HG03175 (cell line): ENCODE measurements around the gene RND2.

Source experiments
- ATAC-seq: cut with Tn5 transposase; IDR thresholded peaks from one replicate; pipeline ENCODE4 v1.9.1; 2021; ENCODE audit warnings: mild to moderate bottlenecking, moderate library complexity; ENCODE audit not compliant: unreplicated experiment

RND2 gene

DNA sequence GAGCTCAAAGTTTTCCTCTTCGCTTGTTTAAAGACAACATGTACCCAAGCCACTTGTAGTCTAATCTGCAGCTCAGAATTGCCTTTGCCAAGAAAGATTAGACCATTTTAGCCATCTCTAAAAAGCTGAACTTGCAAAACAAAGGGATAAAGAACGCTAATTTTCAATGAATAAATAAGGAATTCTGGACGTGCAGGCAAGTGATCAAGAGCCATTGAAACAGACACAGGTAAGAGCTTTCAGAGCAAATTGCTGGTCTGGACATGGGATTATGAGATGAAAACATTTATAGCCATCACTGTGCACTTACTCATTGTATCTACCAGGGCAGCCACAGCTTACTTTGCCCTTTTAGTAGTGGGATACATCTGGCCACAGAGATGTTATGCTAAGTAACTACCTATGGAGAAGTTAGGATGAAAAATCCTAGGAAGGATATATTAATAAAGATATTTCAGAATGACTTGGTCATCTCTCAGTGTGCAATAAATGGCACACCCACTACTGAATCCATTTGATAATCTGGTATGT, 44.4 kb downstream of the RND2 start:
- no peak for ATAC-seq

DNA sequence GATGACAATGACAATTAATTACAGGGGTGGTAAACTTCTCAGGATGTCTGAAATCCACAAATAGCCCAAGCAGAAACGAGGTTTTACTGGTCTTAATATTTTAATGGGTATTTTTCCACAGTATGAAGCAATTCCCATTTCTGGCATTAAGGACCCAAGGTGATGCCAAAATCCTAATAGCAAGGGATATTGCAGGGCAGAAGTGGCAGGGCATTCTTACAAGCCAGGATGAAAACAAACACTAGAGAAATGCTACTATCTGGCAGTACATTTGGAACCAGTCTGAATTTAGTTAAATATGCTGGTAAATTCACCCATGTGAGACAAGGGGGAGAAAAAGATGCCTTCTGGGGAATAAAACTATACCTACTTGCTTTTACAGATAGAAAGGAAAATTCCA, 45.2 kb downstream of the RND2 start:
- ATAC-seq: no peak

DNA sequence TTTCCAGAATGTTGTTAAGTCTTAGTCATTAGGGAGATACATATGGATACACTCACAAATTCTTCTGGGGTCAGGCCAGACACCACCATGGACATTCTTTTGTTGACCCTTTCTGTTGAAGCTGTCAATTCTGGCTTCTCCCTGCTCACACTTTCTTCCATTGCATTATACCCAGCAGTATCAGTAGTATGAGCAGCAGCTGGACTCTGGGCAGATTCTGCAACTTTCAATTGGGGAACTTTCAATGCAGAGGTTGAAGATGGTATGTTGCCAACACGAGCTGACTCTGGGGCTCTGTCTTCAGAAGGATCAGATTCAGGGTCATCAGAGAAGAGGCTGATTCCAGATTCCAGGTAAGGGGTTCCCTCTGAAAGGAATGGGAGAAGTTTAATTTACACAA, 45.8 kb downstream of the RND2 start:
- no peak for ATAC-seq

DNA sequence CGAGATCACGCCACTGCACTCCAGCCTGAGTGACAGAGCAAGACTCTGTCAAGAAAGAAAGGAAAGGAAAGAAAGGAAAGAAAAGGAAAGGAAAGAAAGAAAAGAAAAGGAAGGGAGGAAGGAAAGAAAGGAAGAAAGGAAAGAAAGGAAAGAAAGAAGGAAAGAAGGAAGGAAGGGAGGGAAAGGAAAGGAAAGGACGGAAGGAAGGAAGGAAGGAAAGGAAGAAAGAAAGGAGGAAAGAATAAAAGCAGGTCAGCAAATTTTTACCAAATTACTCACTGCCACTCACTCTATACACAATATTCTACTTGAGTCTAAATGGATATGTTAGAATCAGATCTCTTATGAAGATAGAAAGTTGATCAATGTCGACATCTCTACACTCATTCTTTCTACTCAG, 49.8 kb downstream of the RND2 start:
- ATAC-seq: no peak

DNA sequence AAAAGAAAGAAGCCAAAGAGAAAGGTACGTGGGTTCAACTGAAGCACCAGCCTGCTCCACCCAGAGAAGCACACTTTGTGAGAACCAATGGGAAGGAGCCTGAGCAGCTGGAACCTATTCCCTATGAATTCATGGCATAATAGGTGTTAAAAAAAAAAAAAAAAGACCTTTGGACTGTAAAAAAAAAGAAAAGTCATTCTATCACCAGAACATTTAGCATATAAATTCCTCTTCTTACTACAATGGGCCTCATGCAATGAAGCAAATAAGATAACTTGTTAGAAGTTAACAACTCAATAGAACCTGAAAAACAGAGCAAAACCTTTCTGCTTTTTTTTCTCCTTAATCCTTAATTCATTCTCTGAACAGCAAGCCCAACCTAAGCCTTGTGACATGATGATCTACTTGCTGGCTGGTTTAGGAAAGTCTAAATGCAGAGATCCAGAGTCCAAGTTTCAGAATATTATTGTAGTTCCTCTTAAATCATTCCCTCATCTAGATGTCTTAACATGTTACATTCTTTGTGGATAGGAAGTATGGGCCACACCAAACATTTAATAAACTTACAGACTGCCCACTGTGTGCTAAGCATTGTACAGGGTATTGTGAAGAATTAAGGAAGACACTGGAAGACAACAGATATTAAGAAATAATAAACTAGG, 54.7 kb downstream of the RND2 start:
- no peak for ATAC-seq
